Stimulated activated CD8-positive, alpha-beta memory T cell treated with anti-CD3 and anti-CD28 coated beads, Interleukin-15, amount 100 ng/mL, for 24 hours (primary cell): ENCODE measurements around the gene HOXA1.

ENCODE experiments used
- DNase-seq: peaks from one replicate; pipeline ENCODE4 v3.0.0-alpha.2; 2020; ENCODE audit warnings: low read depth

The HOXA1 gene

DNA sequence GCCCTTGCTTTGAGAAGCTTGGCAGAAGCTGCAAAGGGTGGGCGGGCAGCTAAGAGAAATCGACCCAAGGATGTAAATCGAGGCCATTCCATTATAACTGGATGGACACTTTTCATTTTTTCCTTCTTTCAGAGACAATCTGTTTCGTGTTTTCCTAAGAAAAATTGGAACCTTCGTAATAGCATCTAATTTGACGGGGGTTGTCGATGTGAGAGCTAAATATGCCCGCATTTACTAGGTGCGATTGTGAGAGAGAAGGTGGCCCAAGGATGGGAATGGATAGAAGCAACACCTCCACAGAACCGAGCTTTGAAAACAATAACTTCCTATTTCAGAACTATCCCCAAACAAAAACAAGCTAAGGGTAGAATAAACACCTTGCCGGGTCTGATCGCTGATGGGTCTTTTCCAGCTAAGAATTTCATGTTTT is 35.6 kb upstream of the HOXA1 start:
- DNase-seq, result no peak

DNA sequence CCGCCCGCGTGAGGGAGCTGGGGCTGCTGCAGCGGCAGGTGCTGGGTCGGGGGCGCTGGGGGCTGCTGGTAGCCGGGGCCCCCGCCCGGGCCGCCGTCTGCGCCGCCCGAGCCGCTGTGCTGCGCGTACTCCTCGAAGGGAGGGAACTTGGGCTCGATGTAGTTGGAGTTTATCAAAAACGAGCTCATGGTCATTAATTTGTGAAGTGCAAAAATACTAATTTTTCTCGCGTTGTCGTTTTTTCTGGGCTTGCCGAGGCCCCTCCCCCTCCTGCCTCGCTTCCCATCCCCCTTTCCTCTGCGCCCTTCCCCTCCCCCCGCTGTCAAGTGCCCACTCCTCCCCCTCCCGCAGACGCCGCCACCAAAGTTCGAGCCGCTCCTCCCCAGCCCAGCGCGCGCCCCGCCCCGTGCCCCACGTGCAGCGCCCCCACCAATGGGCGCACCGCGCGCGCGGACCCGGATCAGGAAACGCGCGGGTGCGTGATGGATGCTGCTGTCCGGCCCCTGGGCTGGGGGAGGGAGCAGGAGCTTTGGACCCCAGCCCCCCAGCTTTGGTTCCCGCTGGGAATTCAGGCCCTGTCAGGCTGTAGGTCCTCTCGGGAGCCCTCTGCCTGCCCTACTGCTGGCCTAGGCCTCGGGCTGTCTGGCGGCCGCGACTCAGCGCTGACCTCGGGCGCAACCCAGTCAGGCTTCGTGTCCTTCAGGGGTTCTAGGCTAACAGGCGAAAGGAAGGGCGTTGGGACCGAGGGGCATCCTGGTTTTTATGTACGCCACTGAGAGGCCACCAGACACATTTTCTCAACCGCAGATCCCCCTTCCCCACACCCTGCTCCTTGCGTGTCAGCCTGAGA is 35.0 kb upstream of the HOXA1 start, which contains the start of gene HOXA4:
TSS of gene HOXA4 (minus strand) at position 218 of the 850 bp plus-strand sequence. CDS start at position 194, 24 bp downstream.
- peak; percentile 37 for DNase-seq

DNA sequence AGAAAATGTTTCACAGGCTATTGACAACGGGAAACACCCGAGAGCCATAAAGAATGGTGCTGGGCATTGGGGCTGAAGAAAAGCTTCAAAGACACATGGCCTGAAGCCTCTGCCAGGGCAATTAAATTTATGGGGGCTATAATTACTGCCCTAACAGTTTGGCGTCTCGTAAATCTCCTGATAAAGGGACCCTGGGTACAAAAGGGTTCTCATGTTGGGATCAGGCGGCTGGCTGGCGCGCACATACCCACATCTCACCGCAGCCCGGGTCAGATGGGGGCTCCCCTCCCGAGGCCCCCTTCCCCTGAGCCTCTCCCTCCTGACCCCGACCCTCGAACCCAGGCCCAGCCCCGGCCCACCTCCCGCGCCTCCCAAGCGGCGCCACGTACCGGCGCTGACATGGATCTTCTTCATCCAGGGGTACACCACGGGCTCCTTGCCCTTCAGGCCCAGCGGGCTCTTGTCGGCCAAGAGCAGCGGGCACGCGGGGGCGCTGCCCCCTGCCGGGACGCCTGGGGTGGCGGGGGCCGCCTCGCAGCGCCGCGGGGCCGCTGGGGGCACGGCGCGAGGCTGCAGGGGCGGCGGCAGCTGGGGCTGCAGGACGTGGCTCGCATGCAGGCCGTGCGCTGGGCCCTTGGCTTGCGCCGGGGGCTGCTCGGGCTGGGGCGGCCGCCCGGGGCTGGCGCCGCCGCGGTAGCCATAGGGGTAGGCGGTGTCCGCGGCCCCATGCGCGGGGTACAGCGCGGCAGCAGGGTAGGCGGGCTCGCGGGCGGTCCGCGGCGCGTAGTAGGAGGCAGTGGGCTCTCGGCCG is 34.1 kb upstream of the HOXA1 start:
- DNase-seq, result no peak

DNA sequence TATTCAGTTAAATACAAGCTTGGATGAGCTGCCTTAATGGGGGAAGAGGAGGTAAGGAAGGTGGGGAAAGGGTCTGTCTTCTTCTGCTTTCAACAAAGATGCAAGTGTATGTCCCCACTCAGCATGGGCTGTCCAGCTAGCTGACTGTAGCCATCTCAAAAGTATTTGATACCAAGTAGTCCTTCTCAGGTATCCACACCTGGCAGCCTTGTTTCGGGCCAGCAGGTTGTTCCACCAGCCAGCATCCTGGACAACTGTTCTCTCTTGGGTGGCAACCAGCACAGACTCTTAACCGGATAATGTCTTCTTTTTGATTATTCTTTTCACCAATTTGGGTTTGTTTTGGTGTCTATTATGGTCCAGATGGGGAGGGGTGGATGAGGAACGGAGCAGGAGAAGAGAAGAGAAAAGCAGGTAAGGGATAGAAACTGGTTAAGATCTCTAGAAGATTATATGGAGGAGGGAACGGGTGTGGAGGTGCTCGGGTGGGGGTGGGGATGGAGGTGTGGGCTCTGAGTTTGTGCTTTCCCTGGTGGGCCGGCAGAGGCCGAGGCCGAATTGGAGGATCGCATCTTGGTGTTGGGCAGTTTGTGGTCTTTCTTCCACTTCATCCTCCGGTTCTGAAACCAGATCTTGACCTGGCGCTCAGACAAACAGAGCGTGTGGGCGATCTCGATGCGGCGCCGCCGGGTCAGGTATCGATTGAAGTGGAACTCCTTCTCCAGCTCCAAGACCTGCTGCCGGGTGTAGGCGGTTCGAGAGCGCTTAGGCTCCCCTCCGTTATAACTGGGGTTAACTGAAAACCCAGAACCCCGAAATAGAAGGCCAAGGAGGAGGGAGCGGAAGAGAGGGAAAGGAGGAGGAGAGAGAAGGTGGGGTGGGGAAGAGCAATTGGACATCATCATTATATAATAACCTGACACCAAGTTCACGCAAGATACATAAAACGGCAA is 33.3 kb upstream of the HOXA1 start:
- DNase-seq, result no peak

DNA sequence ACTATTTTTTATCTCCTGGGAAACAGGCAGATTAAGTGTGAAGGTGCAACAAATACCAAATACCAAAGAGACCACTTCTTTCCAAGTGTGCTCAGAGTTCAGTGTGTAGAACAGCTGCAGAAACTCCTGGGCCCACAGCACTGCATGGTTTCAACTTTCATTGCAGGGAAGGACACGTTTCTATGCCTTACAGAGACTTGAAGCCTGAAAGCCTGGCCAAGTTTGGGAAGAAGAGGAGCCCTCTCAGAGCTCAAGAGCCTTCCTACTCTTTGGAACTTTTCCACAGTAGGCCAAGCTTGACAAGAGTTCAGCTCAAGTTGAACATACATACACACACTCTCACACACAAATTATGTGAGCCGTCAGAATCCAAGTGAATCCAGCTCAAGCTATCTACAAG is 32.2 kb upstream of the HOXA1 start:
- no peak for DNase-seq

DNA sequence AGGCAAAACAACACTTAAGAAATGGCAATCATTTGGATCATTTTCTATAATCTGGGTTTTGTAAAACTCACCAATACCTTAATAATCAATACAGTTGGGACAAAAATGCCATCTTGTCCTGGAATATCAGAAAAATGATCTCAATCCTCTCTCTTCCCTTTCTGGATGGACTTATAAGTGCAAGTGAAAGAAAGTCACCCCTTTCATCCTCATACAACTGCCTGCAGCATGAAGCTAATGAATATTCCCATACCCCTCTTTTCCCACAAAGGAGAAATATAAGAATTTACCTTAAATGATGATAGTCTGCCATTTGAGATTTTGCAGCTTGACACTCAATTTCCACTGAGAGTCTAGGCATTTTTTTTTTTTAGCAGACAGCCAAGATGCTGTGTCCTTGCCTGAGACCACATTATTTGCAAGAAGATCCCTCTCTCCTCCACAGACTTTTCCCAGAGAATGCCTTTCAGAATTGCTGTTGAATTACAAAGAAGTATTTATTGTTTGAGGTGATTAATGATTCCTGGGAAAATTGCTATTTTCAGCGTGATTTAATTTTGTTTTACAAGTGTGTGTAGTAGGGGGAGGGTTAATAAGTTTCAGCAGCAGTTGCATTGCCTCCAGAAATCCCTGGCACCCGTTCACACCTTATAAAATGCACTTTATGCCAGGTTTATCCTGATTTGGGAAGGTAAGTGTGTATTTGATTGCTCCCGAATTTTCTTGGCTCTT is 31.0 kb upstream of the HOXA1 start:
- DNase-seq, result no peak

DNA sequence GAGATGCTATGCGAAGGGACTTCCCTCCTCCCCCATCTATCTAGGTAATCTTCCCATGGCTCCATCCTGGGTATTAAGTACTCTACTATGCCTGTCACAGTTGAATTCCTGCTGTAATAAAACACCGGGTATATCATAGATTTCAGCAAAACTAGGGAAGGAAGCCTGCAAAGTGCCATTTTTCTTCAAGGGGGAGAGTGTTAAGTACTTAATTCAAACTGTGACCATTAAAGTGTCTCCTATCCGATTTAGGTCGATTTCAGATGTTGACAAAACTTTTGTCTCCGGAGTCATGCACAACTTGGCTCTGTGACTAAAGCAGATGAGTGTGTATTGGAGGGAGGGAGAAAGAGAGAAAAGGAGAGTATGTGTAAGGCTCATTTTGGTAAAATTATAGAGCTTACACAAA is 30.2 kb upstream of the HOXA1 start:
- no peak for DNase-seq

DNA sequence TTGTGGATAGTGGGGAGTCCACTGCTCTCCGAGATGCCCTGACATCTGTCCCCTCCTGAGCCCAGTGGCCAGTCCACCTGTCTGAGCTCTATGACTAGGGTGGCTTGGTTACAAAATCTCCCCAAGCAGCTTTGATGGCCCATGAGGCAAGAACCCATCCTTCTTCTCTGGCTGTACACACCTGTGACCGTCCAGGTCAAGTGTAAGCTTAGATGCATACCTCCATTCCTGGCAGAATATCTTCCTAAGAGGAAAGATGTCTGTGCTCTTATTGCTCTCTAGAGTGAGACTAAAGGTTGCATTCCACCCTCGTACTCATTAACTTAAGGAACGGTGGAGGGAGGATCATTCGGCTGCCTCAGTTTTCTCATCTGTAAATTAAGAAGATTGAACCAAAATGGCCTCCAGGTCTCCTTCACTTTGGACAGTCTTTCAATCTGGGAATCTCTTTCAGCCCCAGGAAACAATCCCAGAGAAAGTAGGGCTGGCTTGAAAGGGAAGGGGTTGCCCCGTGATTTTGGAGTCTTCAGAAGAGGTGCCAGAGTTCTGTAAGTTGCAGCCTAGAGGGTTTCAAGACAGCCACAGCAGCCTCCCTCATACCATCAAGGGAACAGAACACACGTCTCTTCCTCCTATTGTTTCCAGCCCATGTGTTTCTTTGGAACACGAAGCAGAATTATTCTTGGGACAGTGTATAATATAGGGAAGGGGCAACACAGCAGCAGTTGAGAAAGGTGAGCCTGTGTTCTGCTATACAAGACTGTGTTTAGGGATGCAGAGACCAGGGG is 29.3 kb upstream of the HOXA1 start:
- no peak for DNase-seq

DNA sequence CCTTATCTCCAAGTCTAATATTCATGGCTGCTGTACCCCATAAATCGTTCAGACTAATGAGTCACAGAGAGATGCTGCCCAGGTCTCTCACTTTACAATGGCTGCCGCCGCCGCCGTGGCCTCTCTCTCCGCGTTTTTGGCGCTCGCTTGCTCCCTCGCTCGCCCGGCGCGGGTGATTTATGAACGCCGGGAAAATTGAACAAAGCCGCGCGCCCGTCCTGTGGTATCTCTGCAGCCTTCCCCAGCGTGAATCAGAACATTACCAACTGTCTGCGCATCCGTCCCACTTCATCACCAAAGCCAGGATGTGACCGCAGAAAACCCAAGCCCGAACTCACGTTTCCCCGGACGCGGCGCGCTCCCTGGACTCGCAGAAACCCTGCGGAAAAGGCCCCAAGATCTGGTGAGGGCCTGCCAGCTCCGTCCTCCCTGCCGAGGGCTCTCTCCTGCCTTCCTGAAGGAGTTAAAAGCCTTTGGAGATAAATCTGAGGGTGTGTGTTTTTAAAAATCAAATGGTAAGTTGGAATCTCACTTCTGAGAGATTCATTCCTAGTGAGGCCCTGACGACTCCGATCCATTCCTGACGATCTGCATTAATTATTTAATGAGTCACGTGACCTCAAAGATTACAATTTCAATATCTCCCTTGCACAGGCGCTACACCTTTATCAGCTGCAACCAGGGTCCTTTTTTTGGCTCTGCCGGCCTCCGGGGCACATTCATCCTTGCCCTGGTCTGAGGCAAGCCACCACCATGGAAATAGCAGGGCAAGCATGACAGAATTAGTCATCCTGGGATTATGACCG is 28.5 kb upstream of the HOXA1 start:
- DNase-seq, result no peak

DNA sequence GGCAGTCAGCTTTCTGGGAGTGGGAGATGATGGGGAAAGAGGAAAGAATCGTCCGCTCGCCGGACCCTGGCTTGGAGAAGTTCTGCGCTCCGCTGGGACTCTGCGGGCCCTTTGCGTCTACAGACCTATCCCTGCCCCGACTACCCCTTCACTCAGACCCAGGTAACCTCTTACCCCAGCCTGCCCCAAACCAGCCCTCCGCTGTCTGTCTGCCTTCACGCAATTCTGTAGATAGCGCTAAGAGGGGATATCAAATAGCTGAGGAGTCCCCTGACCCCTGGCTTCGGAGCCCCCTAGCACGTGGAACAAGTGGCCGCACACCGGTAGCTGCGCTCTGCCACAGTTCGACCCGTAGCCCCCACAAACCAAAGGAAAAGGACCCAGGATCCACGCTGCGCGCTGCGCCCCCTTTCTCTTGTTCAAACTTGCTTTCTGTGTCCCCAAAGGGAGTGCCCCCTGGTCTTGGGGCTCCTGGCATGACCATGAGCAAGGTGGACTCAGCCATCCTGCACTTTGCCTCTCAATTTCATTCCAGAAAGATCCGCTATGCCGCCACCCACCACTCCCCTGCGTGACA is 27.8 kb upstream of the HOXA1 start:
- no peak for DNase-seq

DNA sequence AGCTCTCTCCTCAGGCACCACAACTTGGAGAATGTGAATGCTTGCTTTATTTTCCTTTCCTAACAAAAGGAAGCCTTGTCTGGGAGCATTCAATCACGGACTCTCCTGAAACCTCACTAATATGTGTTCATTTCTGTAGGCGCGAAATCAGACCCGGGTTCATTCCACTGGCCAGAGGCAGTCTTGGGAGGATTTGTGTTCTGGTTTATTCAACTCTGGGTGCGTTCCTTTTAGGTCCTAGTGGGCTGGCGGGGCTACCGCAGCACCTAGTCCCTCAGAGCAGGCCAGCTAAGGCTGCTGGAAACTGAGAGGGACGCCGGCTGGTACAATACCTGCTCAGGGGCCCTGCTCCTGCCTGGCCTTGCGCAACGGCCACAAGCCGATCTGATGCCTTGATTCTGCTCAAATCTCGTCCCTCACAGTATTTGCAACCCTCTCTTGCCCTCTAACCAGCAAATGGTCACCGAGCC is 27.2 kb upstream of the HOXA1 start:
- no peak for DNase-seq

DNA sequence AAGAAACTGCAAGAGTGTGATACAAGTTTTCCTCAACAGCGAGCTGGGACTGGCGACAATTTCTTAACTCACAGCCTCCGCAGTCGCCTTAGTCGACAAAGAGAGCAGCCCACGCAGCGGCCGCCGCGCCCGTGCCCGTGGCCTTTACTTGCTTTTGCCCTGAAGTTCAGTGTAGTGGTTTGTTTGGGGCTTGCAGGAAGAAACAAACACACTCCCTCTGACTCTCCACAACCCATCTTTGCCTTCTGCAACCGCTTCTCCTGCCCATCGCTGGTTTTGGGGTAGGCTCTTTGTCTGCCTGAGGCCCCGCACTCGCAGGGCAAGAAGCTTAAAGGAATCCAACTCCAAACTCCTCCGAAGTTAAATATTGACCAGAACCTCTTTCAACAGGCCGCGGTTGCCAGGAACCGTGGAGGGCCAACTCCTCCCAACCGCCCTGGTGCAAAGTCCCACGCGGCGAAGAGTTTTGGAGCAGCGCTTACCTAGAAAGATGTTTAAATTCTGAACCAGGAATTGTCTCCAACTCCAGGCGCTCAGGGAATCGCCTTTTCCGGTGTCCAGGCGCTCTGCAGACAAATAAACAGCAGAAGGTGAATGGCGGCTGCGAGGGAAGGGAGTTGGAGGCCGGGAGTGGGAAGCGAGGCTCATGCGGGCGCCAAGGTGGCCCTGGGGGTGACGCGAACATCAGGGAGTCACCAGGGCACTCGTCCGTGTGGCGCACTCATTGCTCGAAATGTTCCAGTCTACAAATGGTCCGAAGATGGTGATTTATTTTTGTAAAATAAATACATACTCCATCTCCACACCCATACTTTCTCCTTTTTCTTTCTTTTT is 26.5 kb upstream of the HOXA1 start:
- DNase-seq, result no peak

DNA sequence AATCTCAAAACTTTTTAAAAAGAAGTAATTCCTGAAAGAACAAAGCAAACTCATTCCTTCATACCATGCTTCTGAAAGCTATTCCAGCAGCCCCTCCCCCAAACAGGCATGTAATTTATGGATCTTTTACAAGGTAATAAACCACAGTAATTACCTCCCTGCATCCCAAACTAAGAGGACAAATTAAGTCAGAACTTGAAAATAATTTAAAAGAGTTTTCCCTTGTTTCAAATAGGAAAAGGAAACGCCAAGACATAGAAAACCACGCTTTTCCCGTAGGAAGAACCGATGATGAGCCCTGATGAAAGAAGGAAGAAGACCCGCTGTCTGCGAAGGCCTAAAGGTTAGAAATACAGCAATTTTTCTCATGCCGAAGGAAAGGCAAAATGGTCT is 25.9 kb upstream of the HOXA1 start:
- DNase-seq, result no peak

DNA sequence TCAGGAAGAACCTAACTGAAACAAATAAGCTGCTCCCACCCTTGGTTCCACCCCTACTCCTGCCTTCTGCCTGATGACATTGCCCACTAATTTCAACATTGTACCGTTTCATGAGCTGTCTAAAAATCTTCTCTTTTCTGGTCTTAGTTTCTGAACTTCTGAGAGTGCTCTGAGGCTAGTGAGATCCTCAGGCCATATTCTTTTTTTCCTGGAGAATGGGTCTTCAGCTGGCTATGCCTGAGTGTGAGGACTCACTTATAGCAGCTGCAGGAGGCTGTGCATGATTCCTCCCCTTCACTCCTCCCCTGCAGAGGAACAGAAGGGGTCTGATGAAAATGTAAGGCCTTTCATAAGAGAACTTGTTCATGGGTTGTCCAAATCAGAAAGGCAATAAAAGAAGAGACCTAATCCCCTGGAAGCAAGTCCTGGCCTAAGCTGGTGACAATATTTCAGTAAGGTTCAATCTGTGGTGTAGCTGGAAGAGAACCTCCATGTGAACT is 23.7 kb upstream of the HOXA1 start:
- DNase-seq, result no peak

DNA sequence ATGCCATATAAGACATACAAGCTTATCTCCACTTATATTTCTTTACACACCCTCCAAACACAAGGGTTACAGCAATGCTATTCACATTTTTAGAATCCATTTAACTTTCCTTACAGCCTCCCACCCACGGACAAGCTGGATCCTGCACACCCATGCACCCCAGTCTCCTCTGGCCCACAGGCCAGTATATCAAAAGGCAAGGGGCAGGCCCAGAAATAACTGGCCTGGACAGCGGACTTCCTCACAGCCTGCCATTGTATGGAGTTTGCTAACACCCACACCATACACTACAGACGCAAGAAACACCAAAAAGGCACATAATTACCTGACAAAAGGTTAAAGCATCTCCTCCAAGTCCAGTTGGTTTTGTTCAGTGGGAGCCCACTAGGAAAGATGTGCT is 22.8 kb upstream of the HOXA1 start:
- no peak for DNase-seq

DNA sequence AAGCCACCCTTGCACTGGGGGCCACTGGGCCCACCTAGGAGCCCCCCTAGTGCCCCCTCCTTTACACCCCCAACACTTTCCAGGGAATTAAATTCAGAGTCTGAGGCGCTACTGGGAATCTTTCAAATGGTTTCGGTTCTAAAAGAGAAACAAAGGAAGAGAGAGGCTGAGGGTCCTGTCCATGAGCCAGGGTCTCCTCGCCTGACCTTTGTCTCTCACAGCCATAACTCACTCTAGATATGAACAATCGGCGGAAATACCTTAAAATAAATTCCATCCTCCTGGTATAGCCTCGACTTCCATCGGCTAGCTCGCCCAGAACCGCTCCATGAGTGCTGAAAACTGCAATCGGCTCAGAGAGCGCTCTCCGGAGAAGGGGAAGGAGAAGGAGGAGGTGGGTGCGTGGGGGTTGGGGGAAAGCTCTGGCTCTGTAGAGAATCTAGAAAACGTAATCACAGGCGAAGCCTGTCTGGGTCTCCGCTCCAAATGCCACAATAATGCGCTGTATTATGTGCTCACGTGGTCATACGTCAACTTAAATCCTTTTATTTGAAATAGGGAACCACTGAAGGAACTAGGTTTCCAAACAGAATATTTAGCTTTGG is 22.2 kb upstream of the HOXA1 start:
- no peak for DNase-seq
